GM19468 (cell line): ENCODE measurements around the gene PDE4B.
"Not testable (repeated sequence)": the region's sequence is repeated elsewhere in the genome, so short reads cannot be mapped to it uniquely, and the experiment has no call there.

Source experiments
- ATAC-seq: cut with Tn5 transposase; IDR thresholded peaks from one replicate; pipeline ENCODE4 v1.9.1; 2021; ENCODE audit warnings: mild to moderate bottlenecking, moderate library complexity, moderate number of reproducible peaks; ENCODE audit not compliant: unreplicated experiment; ENCODE audit errors: extremely low read depth

The PDE4B gene

DNA sequence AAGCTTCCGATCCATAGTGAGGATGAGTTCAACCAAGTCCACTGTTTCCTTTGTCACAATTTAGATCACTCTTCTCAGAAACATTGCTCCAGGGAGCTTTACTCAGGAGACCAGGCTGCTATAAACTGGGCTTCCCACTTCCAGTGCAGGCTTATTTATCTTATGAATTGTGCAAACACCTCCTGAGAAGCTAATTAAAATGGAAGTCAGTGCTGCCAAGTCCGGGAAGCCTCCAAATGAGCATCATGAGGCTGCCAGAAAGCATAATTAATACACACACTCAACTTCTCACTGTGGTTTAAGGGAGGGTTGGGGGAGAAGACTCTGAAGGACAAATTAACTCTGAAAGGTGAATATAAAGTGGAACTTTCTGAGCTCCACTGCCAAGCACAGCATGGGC lies 596.2 kb downstream of the PDE4B start:
- ATAC-seq, result no peak

DNA sequence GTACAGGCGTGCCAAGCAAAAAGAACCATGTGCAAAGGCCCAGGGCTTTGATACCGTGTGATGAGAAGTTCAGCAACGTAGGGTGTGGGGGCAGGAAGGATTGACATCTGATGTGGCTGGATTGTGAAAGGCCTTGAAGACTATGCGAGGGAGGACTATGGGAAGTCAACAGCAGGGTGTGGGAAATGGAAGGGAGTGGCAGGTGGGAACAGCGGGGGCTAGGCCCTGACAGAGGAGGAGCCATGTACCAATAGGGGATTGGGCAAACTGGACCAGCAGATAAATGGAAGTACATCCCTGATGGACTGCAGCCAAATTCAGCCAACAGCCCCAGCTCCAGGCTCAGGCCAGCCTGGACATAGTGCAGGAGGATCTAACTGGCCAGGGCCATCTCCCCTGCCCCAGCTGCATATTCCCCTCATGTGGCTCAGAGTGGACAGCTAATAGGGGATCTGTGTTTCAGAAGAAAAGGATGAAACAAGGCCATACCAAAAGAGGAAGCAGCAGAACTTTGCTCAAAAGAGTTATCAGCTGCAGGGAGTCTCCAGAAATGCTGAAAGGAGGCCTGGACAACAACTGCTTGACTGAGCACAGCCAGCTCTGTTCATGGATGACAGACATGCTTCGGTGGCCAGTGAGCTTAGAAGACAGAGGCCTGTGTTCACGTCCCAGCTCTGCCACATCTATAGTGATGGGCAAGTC lies 601.0 kb downstream of the PDE4B start:
- no peak for ATAC-seq

DNA sequence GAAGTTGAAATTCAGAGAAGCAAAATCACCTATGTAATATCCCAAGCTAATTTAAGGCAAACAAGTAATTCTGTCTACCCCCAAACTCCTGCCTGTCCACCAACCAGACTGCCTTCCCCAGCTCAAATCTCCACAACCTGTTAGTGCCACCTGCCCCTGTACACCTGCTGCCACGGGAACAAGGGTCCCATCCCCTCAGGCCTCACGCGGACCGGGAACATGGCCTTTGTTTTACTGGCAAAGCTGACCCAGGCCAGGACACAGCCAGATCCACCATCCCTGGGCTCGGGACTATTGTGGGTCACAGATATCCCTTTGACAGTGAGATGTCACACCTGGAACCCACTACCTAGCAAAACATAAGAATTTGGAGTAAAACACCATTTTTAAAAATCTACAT lies 601.9 kb downstream of the PDE4B start:
- ATAC-seq, result no peak

DNA sequence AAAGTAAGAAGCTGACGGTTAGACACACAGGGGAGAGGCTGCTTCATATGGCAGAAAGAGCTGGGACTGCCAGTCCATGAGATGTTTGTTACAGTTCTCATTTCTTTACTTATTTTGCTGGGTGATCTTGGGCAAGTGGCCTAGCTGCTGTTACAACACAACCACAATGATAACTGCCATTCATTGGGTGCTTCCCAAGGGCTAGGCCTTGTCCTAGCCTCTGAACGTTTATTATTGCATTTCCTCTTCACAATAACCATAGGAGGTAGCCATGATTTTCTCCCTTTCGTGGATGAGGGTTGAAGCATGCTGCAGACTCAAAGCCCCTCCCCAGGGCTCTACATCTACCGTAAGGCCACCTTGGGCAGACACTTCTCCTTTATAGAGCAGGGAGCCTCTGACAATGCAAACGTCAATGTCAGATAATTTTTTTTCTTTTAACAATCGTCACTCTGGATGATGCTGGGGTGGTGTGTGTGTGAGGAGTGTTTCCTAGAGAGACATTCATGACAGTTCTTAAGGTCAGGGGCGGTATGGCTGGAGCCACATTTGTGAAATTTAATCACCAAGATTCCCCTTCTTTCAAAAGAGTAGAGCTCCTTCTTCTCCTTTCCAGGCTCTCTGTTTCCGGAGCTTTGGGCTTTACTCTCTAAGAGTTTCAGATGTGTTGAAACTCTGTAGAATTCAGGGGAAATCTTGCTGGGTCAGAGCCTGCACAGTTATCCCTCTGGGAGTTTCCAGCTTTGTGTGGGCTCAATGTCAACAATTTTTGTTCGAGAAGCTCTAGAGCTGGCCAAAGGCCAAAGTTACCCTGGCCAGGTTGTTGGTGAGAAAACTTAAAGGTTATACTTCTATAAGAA lies 602.7 kb downstream of the PDE4B start:
- ATAC-seq, result no peak

DNA sequence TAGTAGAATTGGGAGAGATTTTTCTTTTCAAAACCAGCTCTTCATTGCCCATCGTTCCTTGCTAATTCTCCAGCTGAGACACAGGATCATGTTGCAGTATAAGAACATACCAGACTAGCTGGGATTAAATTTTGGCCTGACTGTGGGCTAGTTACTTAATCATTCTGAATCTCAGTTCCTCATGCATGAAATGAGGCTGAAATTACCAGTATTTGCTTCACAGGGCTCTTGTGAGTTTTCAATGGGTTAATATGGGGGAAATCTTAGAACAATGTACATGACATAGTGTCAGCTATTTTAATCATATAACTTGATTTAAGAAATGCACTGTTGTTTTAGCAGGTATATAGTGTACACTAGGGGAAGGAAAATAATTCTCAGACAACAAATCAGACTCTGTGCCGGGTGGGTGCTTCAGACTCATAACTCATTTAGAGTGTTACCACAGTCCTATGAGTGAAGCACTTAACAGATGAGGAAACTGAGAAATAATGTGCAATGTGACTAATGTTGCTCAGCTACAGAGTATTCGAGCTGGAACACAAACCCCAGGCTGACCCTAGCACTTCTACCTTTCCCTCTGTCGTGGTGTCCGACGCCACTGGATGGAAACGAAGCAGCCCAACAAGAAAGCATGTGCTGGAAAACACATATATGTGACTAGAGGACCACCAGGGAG lies 603.7 kb downstream of the PDE4B start:
- peak; percentile 37 for ATAC-seq

DNA sequence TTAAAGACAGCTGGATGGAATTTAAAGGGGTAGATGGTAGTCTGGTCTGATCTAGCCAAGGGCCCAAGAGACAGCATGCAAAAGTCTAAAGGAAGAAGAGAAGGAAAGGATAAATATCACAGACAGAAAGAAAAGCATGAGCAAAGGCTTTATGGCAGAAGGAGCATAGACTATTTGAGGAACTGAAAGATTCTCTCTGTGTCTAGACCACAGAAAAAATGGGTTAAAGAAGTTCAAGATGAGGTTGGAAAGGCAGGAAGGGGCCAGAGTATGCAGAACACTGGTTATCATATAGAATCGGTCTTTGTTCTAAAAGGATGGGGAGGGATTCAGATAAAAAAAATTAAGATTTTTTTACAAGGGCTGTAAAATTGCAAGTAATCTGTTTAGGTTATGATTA lies 604.5 kb downstream of the PDE4B start:
- peak; percentile 18 for ATAC-seq

DNA sequence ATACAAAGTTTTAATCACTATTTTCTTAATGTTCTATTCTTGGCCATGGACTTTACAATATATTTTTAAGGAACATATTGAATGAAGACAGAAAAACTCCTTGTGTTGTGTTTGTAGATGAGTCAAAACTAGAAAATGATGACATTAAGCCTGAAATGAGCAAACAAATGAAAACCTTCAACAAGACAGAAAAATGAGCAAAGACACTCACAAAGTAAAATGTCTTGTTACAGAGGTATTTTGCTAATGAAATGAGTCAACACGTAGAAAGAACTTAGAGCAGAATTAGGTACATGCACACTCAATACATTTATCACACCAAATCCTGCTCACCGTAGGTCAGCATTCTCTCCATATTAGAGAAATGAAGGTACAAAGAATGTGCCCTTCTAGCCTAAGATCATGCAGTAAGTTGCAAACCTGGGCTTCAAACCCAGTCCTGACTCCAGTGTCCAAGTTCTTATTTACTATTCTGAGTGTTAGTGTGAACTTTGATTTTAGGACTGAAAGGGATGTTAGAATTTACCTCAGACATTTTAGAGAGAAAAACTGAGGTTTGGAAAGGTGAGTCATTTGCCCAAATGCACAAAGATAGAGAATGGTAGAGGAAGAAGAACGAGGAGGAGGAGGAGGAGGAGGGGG lies 607.3 kb downstream of the PDE4B start:
- no peak for ATAC-seq

DNA sequence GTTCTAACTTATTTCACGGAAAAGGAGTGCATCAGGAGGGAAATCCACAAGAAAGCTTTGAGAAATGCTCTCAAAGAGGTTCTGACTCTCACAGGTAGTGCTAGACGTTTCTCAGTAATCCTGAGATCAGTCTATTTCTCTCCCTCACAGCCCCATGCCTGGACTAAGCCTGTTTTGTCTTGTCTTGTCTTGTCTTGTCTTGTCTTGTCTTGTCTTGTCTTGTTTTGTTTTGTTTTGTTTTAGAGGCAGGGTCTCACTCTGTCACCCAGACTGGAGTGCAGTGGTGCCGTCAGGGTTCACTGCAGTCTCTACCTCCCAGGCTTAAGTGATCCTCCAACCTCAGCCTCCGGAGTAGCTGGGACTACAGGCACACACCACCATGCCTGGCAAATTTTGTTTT lies 608.0 kb downstream of the PDE4B start:
- ATAC-seq, result no peak

DNA sequence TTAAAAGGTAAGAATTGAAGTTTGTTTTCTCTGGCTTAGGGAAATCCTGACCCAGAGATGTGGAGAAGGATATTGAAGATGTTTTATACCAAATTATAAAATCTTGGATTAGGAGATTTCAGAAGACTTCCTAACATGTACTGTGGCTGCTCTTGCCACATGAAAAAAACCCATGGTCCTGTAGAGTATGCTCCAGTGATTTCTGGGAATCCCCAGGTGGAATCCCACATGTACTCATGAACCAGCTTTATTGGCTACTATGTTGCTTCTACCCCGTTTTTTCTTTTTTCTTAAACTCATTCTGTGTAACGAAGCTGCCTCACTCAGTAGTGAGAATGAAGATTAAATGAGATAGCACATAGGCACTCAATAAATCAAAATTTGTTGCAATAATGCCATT lies 608.5 kb downstream of the PDE4B start:
- no peak for ATAC-seq

DNA sequence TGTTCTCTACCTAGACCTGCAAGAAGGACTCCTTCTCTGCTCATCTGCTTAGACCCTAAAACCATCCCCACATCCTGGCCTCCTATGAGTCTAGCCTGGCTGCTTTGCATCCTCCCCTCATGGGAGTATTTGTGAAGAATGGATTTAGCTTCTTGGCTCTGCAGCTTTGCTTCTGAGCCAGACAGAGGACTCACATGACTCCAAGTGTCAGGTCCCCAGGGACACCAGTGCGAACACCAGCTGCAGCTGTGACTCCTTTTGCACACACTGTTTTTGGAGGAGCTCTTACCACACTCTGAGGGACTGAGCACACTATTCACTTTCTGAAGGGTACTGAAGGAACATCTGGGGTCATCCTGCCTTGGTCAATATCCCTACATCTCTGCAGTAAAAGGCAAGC lies 609.5 kb downstream of the PDE4B start:
- peak; percentile 82 for ATAC-seq

DNA sequence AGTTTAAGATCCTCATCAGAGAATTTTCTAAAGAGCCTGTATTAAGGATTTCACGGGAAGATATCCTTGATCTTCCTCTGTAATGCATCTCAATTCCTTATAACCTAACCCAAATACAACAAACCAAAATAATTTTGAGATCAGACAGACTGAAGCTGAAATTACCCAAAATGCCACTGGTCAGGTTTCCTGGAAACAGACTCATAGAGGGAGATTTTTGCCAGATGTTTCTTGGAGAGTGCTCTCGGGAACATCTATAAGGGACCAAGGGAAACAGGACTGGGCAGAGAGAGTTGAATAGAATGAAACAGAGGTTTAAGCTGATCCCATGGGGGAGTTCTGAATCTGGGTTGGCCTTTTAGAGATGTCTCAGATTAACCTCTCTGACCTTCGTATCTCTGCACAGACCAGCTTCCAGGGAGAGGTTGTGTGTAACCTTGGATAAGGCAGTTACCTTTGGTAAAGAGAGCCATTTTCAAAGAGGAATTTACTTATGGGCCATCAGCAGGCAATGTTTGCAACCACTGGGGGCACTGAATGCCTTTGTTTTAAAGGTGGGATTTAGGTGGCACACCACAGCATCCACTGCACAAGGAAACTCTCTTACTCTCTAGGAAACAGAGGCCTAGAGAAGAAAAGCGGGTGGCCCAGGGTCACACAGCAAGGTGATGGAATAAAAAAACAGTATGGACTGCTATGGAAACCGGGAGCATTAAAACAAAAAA lies 610.5 kb downstream of the PDE4B start:
- ATAC-seq, result no peak

DNA sequence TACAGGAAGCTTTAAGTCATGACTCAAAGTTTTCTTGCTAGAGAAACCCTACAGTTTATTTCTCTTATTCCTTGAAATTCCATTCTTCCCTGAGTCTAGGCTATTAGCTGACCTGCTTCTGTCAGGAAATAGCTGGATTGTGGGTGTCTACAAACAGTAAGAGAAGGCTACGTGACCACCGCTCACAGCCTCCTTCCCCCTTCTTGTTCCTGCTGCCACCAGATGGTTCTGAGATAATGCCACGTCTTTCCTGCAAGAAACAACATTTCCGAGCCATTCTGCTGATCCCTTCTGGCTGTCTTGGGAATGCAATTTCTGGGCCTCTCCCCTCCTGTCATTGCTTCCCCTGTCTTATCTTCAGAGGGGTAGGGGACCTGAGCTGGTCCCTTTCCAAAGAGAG lies 612.4 kb downstream of the PDE4B start:
- no peak for ATAC-seq

DNA sequence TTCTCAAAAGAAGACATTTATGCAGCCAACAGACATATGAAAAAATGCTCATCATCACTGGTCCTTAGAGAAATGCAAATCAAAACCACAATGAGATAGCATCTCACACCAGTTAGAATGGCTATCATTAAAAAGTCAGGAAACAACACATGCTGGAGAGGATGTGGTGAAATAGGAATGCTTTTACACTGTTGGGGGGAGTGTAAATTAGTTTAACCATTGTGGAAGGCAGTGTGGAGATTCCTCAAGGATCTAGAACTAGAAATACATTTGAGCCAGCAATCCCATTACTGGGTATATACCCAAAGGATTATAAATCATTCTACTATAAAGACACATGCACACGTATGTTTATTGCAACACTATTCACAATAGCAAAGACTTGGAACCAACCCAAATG lies 618.8 kb downstream of the PDE4B start:
- not testable (repeated sequence) for ATAC-seq

DNA sequence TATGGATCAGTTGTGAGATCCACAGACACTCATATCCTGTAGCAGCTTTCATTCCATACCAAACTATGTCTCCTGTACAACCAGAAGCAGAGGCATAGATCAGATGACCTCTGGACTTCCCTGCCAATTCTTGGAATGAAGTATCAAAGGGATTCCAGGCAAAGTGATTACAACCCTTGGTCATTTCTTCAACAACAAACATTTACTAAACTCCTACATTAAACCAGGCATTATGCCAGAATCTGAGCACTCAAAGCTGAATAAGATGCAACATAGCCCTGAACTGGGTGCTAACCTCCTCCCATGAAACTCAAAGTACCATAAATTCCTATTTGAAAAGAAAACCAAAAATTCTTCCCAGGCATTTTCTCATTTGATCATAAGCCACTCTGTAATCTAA lies 620.0 kb downstream of the PDE4B start:
- ATAC-seq, result no peak

DNA sequence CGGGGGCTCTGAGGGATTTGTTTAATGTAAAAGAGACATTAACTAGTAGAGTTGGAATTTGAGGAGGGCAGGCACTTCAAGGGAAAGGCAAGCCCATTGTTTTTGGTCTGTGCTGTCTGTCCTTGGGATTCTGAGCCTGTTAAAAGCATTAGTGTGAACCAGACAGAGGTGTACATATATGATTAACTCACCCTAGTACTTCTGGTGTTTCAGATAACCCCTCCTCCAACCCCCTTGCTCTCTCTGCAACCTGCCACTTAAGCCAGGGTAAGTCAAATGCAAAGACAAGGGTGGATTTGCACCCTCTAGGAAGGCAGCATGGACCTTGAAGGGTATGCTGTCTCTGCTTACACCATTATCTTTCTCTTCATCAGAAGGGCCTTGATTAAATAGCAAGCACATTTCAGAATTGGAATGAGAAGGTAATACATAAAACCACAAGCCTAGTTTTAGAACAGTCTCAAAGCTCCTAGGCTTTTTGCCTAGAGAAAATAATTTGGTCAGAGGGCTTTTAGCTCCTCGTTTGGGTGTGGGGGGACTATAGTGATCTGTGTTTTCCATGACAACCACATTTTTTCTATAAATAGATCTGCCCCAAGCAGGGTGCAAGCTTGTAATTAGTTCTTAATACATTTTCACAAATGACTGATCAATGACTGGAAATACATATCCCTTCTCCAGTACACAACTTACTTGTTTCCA lies 620.6 kb downstream of the PDE4B start:
- ATAC-seq, result no peak

DNA sequence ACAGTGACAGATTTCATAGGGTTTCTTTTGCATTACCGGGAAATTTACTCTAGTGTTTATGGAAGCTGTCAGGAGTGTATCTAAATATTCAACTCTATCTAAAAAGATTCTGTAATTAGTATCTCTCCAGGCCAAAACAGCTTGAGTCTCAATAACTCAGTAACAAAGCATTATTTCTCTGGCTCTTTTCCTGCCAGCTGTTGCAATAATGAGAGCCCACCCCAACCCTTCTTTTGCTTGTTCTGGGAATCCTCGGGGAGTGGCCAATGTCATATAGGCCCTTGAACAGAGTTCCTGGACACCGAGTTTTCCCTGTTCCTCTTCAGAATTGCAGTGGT lies 621.1 kb downstream of the PDE4B start:
- no peak for ATAC-seq

DNA sequence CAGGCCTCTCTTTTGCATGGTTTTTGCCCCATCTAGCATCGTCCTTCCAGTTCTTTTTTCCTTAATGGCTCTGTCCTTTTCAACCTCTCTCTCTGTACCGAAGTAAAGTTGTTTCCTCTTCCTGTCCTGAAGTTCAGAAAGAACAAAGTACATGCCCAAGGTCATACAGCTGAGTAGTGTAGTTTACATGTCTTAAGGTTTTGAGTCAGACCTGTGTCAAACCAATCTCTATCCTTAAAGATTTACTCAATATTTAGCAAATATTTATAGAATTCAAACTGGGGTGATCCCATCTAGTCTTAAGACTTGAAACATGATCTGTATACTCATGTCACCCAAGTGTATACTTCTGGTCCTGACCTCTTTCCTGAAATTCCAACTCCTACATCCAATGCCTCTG lies 622.6 kb downstream of the PDE4B start:
- ATAC-seq, result no peak

DNA sequence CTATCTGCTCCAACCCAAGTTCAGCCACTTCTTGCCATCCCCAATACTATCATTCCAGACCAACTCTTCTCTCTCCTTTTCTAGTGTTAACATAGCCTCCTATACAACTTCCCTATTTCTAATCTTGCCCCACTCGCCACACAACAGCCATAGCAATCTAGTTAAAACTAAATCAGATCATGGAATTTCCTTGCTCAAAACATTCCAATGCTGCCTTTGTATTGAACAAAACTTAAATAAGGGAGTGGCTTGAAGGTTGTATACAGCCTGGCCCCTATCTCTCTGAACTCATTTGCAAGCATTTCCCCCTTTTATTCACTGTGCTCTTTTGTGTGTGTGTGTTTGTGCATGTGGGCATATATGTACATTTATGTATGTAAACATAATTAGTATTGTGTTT lies 623.2 kb downstream of the PDE4B start:
- no peak for ATAC-seq

DNA sequence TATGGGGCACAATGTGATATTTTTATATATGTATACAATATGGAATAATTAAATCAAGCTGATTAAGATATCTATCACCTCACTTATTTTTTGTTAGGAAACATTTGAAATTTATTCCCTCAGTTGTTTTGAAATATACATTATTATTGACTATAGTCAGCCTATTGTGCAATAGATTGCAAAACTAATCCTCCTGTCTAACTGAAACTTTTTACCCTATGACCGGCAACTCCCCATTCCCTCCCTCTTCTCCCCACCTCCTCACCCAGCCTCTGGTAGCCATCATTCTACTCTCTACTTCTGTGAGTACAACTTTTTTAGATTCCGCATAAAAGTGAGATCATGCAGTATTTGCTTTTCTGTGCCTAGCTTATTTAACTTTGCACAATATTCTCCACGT lies 623.6 kb downstream of the PDE4B start:
- ATAC-seq, result no peak

DNA sequence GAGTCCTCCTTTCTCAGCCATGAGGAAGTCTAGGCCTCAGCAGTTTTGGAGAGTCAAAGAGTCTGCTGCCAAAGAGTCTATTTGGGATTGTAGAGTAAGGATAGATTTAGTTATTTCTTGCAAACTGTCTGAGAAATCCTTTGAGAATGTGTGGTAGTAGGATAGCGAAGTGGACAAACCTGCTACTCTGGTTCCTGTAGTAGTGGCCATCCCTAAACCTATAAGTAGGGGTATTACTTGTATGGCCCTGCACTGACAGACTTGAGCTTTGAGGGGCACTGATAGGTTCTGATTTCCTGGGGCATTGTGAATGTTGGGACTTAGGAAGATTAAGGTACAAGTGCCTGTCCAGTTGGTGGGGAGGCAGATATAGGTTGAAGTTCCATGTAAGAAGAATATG lies 625.3 kb downstream of the PDE4B start:
- no peak for ATAC-seq
